Spleen (tissue), 11 donors: ENCODE measurements around the gene AQR. TPM values are rescaled to one million over a fixed set of nuclear protein-coding genes. Genes with fewer than 3 reads are reported as not detected.
"Not testable (repeated sequence)": the region's sequence is repeated elsewhere in the genome, so short reads cannot be mapped to it uniquely, and the experiment has no call there.

Source experiments
- DNase-seq: peaks from one replicate; pipeline ENCODE4 v3.0.0-alpha.2; 2020
- H3K27ac ChIP-seq, 8 donors: fragments of 200-600 bp; sonication (generic) in 7 of 8; 1 replicate in 4 of 8; 2 replicates in 4 of 8; pipeline versions ENCODE4 v1.5.0 to v1.8.0; 2016 to 2021; ENCODE audit warnings: inconsistent platforms in 4 of 8, mild to moderate bottlenecking in 4 of 8, moderate library complexity in 1 of 8
- H3K27me3 ChIP-seq, 7 donors: fragments of 200-600 bp; sonication (generic) in 6 of 7; replicated peaks in 1 of 7; 1 replicate in 4 of 7; 2 replicates in 3 of 7; pipeline versions ENCODE4 v1.5.0 to v1.8.0; 2016 to 2021; ENCODE audit warnings: inconsistent platforms in 3 of 7, mild to moderate bottlenecking in 1 of 7
- H3K36me3 ChIP-seq, 6 donors: fragments of 200-600 bp; sonication (generic) in 5 of 6; 1 replicate in 4 of 6; 2 replicates in 2 of 6; pipeline versions ENCODE4 v1.5.0 to v1.8.0; 2016 to 2021; ENCODE audit warnings: inconsistent platforms in 2 of 6
- H3K4me1 ChIP-seq, 6 donors: fragments of 200-600 bp; sonication (generic) in 5 of 6; 1 replicate in 3 of 6; 2 replicates in 3 of 6; pipeline versions ENCODE4 v1.5.0 to v1.8.0; 2016 to 2021; ENCODE audit warnings: inconsistent platforms in 3 of 6
- H3K4me3 ChIP-seq, 8 donors: fragments of 200-600 bp; sonication (generic) in 7 of 8; 1 replicate in 4 of 8; 2 replicates in 4 of 8; pipeline versions ENCODE4 v1.5.0 to v1.8.0; 2016 to 2021; ENCODE audit warnings: inconsistent platforms in 4 of 8, mild to moderate bottlenecking in 4 of 8, moderate library complexity in 2 of 8
- H3K9me3 ChIP-seq, 8 donors: fragments of 200-600 bp; sonication (generic) in 7 of 8; 1 replicate in 4 of 8; 2 replicates in 4 of 8; pipeline versions ENCODE4 v1.5.0 to v1.8.0; 2016 to 2021; ENCODE audit warnings: inconsistent platforms in 4 of 8
- POLR2A ChIP-seq, 3 donors: fragments of 450-650 bp; IDR thresholded peaks; one replicate each; pipeline ENCODE4 v1.5.1; 2017; ENCODE audit warnings: antibody characterized with exemption in 3 of 3, mild to moderate bottlenecking in 1 of 3
- POLR2AphosphoS5 ChIP-seq, 3 donors: sonication (generic); formaldehyde crosslinking; IDR thresholded peaks; one replicate each; pipeline ENCODE4 v1.5.1; 2017; ENCODE audit warnings: antibody characterized with exemption in 3 of 3
- WGBS, 5 donors: extraction: QIAGEN DNeasy Blood & Tissue Kit in 3 of 5; methylation state at CpG; one replicate each; pipeline versions ENCODE4 v1.1.5 to v1.1.7; 2013 to 2018; 5-methylcytosine and 5-hydroxymethylcytosine counted together
- intact Hi-C: fragments of 100-400 bp; cut with DNase I; formaldehyde crosslinking; loops from one replicate; pipeline ENCODE4 v1.15.0; 2023; ENCODE audit warnings: low total_unique reads
- polyA plus RNA-seq, 3 donors: library from polyadenylated mRNA; stranded (reverse); fragments of 200-250 nt; gene quantifications; one replicate each; pipeline ENCODE4 v1.2.1, GENCODE V29; 2013
- total RNA-seq, 7 donors: library from RNA; depleted of rRNA in 3 of 7; stranded (reverse); fragments of >200 nt in 3 of 7; fragmentation: NEBNext Ultra II Directional in 4 of 7; extraction: Animal tissue kit (Norgen Biotek cat#: 25700) in 4 of 7; gene quantifications; one replicate each; pipeline versions ENCODE4 v1.1.0 to v1.2.1, GENCODE V29; 2016 to 2021
- TF ChIP-seq, protein P1 (sequence below), 11 experiments: fragments of 200-600 bp in 7 of 11; fragments of 450-650 bp in 4 of 11; sonication (generic) in 4 of 11; IDR thresholded peaks in 8 of 11; conservative IDR thresholded peaks in 3 of 11; 1 replicate in 7 of 11; 2 replicates in 4 of 11; pipeline versions ENCODE4 v1.4.0 to v1.8.0; 2016 to 2021; ENCODE audit warnings: antibody characterized with exemption in 11 of 11, inconsistent platforms in 4 of 11, mild to moderate bottlenecking in 1 of 11
- donor health status: healthy with polysubstance abuse.
- donor health status: DM: no; HTN: no; CAD: no; lungs with moderate emphysema.
- donor health status: DM: no; HTN: no; CAD: no.
- donor health status: Bipolar disorder and iron deficiency.
- donor health status: healthy.
- donor health status: DM: no; HTN: no; CAD: no.
- donor health status: DM: yes; HTN: yes; CAD: no.

The AQR gene
- total and polyA plus RNA-seq, 10 donors, result 10.0 to 38.2 (median 32.7) TPM

DNA sequence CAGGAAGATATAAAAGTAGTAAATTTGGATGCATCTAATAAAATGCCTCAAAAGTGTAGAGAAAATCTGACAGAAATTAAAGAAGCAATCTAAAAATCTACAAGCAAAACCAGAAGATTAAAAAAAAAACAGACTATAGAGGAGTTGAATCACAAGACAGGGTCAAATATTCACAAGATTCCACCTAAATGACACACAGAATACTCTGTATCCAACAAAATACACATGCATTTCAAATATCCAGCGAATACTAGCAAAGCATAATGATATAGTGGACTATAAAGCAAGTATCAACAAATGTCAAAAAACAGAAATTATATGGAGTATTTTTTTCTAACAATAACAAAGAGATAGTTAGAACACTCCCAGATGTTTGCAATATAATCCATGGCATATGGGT is 153.7 kb downstream of the AQR start:
- peaks cover 0 to 11% (median 0%) of the 10 kb centered on the region in 7 donors for H3K27me3 ChIP-seq
- H3K27ac ChIP-seq, result no peak overlapping the region
- intact Hi-C loops, result no loop called here
- no peaks in the 10 kb centered on the region for H3K4me1 ChIP-seq
- TF ChIP-seq POLR2AphosphoS5 (IDR thresholded peaks at IDR 0.05) (no peak), POLR2A (IDR thresholded peaks at IDR 0.05) (no peak)
- TF ChIP-seq, protein P1, sequence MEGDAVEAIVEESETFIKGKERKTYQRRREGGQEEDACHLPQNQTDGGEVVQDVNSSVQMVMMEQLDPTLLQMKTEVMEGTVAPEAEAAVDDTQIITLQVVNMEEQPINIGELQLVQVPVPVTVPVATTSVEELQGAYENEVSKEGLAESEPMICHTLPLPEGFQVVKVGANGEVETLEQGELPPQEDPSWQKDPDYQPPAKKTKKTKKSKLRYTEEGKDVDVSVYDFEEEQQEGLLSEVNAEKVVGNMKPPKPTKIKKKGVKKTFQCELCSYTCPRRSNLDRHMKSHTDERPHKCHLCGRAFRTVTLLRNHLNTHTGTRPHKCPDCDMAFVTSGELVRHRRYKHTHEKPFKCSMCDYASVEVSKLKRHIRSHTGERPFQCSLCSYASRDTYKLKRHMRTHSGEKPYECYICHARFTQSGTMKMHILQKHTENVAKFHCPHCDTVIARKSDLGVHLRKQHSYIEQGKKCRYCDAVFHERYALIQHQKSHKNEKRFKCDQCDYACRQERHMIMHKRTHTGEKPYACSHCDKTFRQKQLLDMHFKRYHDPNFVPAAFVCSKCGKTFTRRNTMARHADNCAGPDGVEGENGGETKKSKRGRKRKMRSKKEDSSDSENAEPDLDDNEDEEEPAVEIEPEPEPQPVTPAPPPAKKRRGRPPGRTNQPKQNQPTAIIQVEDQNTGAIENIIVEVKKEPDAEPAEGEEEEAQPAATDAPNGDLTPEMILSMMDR (IDR thresholded peaks at IDR 0.05 in 8 of 11, conservative IDR thresholded peaks at IDR 0.05 in 3 of 11), result no peak
- H3K36me3 ChIP-seq, result no peaks in the 10 kb centered on the region
- WGBS, 5 donors, result 65 to 85% (median 75%) methylated on average over 1 of the region's 1 CpG
- no peaks in the 10 kb centered on the region for H3K9me3 ChIP-seq
- no peak overlapping the region for H3K4me3 ChIP-seq
- DNase-seq, result no peak

DNA sequence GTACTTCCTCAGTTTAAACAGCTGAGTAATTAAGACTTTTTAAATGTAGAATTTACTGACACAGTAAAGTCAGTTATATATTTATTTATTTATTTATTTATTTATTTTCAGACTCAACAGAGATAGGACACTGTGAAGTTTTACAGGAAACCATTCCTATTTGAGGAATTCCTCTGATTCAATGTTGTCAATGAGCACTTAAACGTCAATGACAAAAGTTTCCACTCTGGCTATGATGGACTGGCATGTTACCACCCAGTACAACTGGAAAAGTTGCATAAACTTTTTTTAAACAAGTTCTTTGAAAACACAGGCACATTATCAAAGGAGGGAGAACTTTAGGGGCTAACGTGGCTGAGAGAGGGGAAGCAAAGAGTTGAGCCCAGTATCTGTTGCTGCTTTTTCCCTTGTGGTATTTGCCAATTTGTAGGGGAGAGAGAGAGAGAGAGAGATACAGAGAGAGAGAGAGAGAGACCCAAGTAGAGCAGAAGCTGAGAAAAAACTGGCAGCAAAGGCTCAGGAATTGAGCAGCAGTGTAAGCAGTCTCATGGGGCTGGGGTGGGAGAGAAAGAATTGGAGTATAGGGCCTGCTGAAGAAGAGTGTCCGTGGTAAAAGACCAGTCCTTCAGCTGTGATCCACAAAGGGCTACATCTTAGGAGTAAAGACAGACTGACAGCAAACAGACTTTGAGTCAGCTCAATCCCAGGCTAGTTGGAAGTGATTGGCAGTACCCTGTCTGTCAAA is 155.9 kb downstream of the AQR start:
- TF ChIP-seq, protein P1 (IDR thresholded peaks at IDR 0.05 in 8 of 11, conservative IDR thresholded peaks at IDR 0.05 in 3 of 11), result no peak
- TF ChIP-seq POLR2A (IDR thresholded peaks at IDR 0.05) (no peak), POLR2AphosphoS5 (IDR thresholded peaks at IDR 0.05) (no peak)
- intact Hi-C loops, result no loop called here
- no peak for DNase-seq
- no peaks in the 10 kb centered on the region for H3K9me3 ChIP-seq
- WGBS, 5 donors, result 56 to 73% (median 62%) methylated on average over 3 of the region's 3 CpGs
- no peaks in the 10 kb centered on the region for H3K4me1 ChIP-seq
- H3K27ac ChIP-seq, result no peak overlapping the region
- no peaks in the 10 kb centered on the region for H3K36me3 ChIP-seq
- H3K27me3 ChIP-seq, result peaks cover 0 to 11% (median 0%) of the 10 kb centered on the region in 7 donors
- no peak overlapping the region for H3K4me3 ChIP-seq

DNA sequence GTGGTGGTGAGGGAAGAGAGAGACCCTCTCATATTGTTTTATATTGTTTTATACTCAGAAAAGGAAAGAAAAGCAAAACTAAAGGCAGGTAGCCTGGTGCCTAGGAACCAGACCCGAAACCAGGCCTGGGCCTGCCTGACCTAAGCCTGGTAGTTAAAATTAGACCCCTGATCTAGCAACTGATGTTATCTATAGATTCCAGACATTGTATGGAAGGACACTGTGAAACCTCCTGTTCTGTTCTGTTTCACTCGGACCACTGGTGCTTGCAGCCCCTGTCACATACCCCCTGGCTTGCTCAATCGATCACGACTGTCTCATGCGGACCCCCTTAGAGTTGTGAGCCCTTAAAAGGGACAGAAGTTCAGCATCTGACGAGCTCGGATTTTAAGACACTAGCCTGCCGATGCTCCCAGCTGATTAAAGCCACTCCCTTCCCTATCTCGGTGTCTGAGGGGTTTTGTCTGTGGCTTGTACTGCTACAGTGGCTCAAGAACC is 156.6 kb downstream of the AQR start:
- H3K9me3 ChIP-seq, intact Hi-C loops, H3K4me1 ChIP-seq, DNase-seq, H3K27ac ChIP-seq, H3K4me3 ChIP-seq, H3K36me3 ChIP-seq: not testable (repeated sequence)
- WGBS, 5 donors, result 60 to 79% (median 67%) methylated on average over 9 of the region's 9 CpGs
- H3K27me3 ChIP-seq, result peaks cover 0 to 11% (median 0%) of the 10 kb centered on the region in 7 donors

DNA sequence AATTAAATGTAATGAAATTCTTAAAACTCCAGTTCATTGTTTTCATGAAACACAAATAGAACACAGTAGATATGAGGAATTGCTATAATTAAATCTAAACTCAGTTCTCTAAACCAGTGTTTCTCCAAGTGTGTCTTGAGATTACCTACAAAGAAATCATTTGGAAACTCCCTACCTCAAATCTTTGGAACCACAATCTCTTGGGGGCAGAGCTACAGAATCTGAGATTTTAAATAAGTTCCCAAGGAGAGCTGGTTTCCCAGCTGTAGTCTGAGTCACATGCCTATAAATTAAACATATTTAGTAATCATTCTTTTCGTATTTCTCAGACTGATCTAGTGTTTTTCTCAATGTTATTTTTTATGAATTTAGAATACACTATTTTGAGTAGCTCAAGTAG is 157.2 kb downstream of the AQR start:
- 75 to 92% (median 88%) methylated on average over 1 of the region's 1 CpG for WGBS, 5 donors
- H3K27me3 ChIP-seq, result peaks cover 0 to 11% (median 0%) of the 10 kb centered on the region in 7 donors
- intact Hi-C loops, result no loop called here
- peaks cover 0 to 7% (median 0%) of the 10 kb centered on the region in 8 donors for H3K9me3 ChIP-seq
- TF ChIP-seq, protein P1 (IDR thresholded peaks at IDR 0.05 in 8 of 11, conservative IDR thresholded peaks at IDR 0.05 in 3 of 11), result no peak
- TF ChIP-seq POLR2AphosphoS5 (IDR thresholded peaks at IDR 0.05) (no peak), POLR2A (IDR thresholded peaks at IDR 0.05) (no peak)
- no peak for DNase-seq
- H3K4me1 ChIP-seq, result no peaks in the 10 kb centered on the region
- H3K27ac ChIP-seq, result no peak overlapping the region
- H3K4me3 ChIP-seq, result no peak overlapping the region
- no peaks in the 10 kb centered on the region for H3K36me3 ChIP-seq
